ENCODE results near the gene LMAN1L.

The LMAN1L gene

DNA sequence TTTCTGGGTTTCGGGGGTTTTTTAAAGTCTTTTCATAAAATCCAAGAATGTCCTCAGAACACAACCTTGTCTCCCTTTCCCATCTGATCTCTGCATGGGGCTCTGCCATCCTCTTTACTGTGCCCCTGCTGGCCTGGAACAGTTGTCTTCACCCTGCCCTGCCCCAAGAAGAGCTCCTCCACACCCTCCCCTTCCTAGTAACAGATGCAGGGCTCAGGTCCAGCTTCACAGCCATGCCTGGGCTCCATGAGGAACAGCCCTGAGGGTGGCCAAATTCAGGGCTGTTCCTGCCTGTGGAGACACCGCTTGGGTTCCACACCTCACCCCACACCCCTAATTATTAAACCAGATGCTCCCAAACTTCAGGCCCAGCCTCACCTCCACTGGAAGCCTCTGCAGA lies 43.2 kb downstream of the LMAN1L start:
- Histone ChIP-seq H3K4me1 (ENCODE audit: insufficient read depth, low read length) (no peaks in the 10 kb centered on the region), H3K36me3 (ENCODE audit: insufficient read depth, low read length) (peaks cover 35% of the 10 kb centered on the region), H3K27me3 (ENCODE audit: insufficient read depth, low read length) (no peaks in the 10 kb centered on the region), H3K9ac (ENCODE audit: low read depth, low read length) (no peak overlapping the region), H3K9me3 (ENCODE audit: insufficient read depth, low read depth, low read length) (no peaks in the 10 kb centered on the region), H3K27ac (ENCODE audit: low read depth, low read length) (no peak overlapping the region), H3K4me3 (ENCODE audit: low read length) (no peak overlapping the region)
- 87% methylated on average over 2 of the region's 2 CpGs for WGBS

DNA sequence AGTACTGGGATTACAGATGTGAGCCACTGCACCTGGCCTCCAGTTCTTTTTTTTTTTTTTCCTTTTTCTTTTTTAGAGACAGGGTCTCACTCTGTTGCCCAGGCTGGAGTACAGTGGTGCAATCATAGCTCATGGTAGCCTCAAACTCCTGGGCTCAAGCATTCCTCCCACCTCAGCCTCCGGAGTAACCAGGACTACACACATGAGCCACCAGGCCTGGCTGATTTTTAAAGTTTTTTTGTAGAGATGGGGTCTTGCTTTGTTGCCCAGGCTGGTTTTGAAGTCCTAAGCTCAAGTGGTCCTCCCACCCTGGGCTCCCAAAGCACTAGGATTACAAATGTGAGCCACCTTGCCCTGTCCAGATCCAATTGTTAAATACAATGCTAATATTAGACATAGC lies 43.9 kb downstream of the LMAN1L start:
- H3K27ac ChIP-seq (ENCODE audit: low read depth, low read length) = no peak overlapping the region

DNA sequence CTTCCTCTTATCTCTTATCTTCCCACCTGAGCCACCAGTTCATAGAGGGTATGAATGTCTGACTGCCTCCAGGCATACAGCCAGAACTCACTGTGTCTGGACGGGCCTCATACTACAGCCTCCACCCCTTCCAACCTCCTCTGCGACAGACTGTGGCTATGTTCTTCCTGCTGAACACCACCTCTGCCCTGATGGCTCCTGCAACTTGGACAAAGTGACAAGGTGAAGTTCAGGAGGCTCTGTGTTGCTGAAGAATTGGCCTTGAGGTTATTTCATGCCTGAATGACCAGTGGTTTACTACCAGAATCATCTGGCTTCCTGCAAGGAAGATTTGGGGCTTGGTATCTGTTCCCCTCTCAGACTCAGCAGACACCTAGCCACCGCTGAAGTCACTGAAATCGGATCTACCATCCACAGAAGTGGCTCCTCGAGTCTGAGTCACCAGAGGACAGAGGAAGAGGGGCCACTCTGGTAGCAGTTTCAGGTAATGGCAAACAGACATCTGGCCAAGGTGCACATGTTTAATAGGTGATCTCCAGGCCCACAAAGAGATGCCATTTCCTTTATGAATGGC lies 44.5 kb downstream of the LMAN1L start:
- H3K27ac ChIP-seq (ENCODE audit: low read depth, low read length) = no peak overlapping the region
- H3K4me3 ChIP-seq (ENCODE audit: low read length) = no peak overlapping the region

More for the DNA sequence above, 43.9 kb downstream of the LMAN1L start:
- Histone ChIP-seq H3K27me3 (ENCODE audit: insufficient read depth, low read length) (no peaks in the 10 kb centered on the region), H3K9me3 (ENCODE audit: insufficient read depth, low read depth, low read length) (no peaks in the 10 kb centered on the region), H3K36me3 (ENCODE audit: insufficient read depth, low read length) (peaks cover 29% of the 10 kb centered on the region), H3K9ac (ENCODE audit: low read depth, low read length) (no peak overlapping the region), H3K4me3 (ENCODE audit: low read length) (no peak overlapping the region), H3K4me1 (ENCODE audit: insufficient read depth, low read length) (no peaks in the 10 kb centered on the region)
- 100% methylated on average over 1 of the region's 1 CpG for WGBS

DNA sequence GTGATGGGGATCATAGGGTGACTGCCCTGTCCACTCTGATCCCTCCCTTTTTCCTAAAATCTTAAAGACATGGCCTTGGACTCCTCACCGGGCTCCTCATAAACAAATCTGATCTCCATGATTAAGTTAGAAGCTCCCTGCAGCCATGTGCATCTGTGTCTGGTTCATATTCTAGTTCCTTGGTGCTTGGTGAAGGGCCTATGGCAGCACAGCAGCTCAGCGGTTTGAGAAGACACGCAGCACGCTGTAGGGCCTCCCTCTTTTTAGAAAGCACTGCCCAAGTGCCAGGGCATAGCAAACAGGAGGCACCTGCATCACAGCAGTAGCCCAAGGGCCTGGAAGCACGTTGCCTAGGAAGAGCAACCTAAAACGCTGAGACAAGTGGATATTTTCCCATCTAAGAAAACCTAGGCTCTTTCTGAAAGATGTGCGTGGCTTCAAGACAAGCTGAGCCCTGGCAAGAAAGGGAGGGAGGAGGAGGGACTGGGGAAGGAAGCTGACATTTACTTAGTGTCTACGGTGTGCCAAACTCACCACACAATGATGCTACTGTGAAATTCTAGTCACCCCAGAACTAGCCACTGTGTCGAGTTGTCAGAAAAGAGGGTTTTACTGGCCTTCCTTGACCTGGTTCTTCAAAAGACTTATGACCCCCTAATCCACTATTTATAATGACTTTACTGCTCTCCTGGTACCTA lies 45.2 kb downstream of the LMAN1L start:
- H3K9ac ChIP-seq (ENCODE audit: low read depth, low read length) = no peak overlapping the region
- no peak overlapping the region for H3K27ac ChIP-seq (ENCODE audit: low read depth, low read length)
- H3K36me3 ChIP-seq (ENCODE audit: insufficient read depth, low read length) = peaks cover 16% of the 10 kb centered on the region
- no peaks in the 10 kb centered on the region for H3K4me1 ChIP-seq (ENCODE audit: insufficient read depth, low read length)
- no peaks in the 10 kb centered on the region for H3K9me3 ChIP-seq (ENCODE audit: insufficient read depth, low read depth, low read length)
- H3K27me3 ChIP-seq (ENCODE audit: insufficient read depth, low read length) = no peaks in the 10 kb centered on the region
- WGBS = 90% methylated on average over 9 of the region's 9 CpGs
- no peak overlapping the region for H3K4me3 ChIP-seq (ENCODE audit: low read length)

More for the DNA sequence above, 44.5 kb downstream of the LMAN1L start:
- Histone ChIP-seq H3K9me3 (ENCODE audit: insufficient read depth, low read depth, low read length) (no peaks in the 10 kb centered on the region), H3K27me3 (ENCODE audit: insufficient read depth, low read length) (no peaks in the 10 kb centered on the region), H3K4me1 (ENCODE audit: insufficient read depth, low read length) (no peaks in the 10 kb centered on the region), H3K9ac (ENCODE audit: low read depth, low read length) (no peak overlapping the region), H3K36me3 (ENCODE audit: insufficient read depth, low read length) (peaks cover 23% of the 10 kb centered on the region)
- WGBS = 91% methylated on average over 5 of the region's 5 CpGs

DNA sequence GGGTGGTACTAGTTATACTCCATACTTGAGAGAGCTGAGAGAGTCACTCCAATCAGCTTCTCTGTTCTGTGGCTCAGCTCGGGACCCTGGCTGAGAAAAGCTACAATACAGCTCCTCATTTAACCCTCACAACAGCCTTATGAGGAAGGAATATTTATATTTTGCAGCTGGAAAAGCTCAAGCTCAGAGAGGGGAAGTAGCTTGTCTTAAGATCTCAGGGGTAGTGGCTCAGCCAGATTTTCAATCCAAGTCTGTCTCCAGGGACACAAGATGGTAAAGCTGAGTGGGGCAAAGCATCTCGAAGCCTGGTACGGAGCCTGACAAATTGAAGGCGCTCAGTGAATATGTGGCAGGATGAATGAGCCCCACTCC lies 45.7 kb downstream of the LMAN1L start:
- no peak overlapping the region for H3K4me3 ChIP-seq (ENCODE audit: low read length)
- no peak overlapping the region for H3K27ac ChIP-seq (ENCODE audit: low read depth, low read length)
- no peaks in the 10 kb centered on the region for H3K4me1 ChIP-seq (ENCODE audit: insufficient read depth, low read length)
- whole genome bisulfite sequencing = 98% methylated on average over 4 of the region's 4 CpGs
- H3K36me3 ChIP-seq (ENCODE audit: insufficient read depth, low read length) = peaks cover 11% of the 10 kb centered on the region
- no peaks in the 10 kb centered on the region for H3K27me3 ChIP-seq (ENCODE audit: insufficient read depth, low read length)
- no peak overlapping the region for H3K9ac ChIP-seq (ENCODE audit: low read depth, low read length)
- no peaks in the 10 kb centered on the region for H3K9me3 ChIP-seq (ENCODE audit: insufficient read depth, low read depth, low read length)

DNA sequence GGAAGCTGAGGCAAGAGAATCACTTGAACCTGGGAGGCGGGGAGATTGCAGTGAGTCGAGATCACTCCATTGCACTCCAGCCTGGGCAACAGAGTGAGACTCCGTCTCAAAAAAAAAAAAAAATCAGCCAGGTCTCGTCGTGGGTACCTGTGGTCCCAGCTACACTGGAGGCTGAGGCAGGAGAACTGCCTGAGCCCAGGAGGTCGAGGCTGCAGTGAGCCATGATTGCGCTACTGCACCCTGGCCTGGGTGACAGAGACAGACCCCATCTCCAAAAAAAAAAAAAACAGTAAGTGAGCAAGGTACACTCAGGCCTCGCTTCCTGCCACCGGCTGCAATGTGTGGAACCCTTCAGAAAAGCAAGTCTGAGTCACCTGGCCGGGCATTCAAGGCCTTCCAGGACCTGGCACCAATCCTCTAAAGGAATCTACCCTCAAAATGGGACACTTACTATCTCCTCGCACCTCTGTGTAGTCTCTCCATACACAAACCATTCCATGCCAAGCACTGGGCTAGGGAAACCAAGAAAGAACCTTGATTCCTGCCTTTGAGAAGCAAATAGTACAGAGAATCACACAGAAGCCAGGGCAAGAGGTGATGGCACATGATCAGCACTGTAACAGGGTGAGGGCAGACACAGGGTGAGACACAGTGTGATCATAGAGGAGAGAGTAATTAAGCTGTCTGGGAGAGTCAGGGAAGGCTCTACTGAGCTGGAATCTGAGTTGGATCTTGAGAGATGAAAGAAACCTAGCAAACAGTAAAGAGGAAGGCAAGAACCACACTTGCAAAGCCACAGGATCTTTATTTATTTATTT lies 50.8 kb downstream of the LMAN1L start:
- no peaks in the 10 kb centered on the region for H3K27me3 ChIP-seq (ENCODE audit: insufficient read depth, low read length)
- 0 out of 2 replicates have a peak, but pooled peaks cover 3% of the 10 kb centered on the region for H3K9me3 ChIP-seq (ENCODE audit: insufficient read depth, low read depth, low read length)
- no peak overlapping the region for H3K4me3 ChIP-seq (ENCODE audit: low read length)
- 93% methylated on average over 11 of the region's 11 CpGs for WGBS
- H3K4me1 ChIP-seq (ENCODE audit: insufficient read depth, low read length) = 0 out of 2 replicates have a peak, but pooled peaks cover 5% of the 10 kb centered on the region
- no peak overlapping the region for H3K27ac ChIP-seq (ENCODE audit: low read depth, low read length)
- no peak overlapping the region for H3K9ac ChIP-seq (ENCODE audit: low read depth, low read length)
- H3K36me3 ChIP-seq (ENCODE audit: insufficient read depth, low read length) = peaks cover 10% of the 10 kb centered on the region

DNA sequence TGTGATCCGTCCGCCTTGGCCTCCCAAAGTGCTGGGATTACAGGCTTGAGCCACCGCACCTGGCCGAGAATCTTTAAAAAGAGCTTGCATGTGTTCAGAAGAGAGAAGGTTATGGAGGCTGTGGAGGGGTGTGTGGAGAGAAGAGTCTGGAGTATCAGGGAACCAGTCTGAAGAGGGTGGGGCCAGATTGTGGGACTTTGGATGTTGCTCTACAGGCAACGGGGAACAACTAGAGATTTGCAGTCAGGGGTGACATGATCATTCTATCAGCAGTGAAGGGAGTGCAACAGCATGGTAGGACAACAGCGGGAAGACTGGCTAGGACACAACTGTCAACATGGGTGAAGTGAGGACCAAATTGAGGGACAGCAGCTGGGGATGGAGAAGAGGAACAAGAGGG lies 51.7 kb downstream of the LMAN1L start:
- Histone ChIP-seq H3K4me3 (ENCODE audit: low read length) (no peak overlapping the region), H3K9me3 (ENCODE audit: insufficient read depth, low read depth, low read length) (0 out of 2 replicates have a peak, but pooled peaks cover 3% of the 10 kb centered on the region), H3K4me1 (ENCODE audit: insufficient read depth, low read length) (0 out of 2 replicates have a peak, but pooled peaks cover 5% of the 10 kb centered on the region), H3K27ac (ENCODE audit: low read depth, low read length) (no peak overlapping the region), H3K27me3 (ENCODE audit: insufficient read depth, low read length) (no peaks in the 10 kb centered on the region), H3K9ac (ENCODE audit: low read depth, low read length) (no peak overlapping the region), H3K36me3 (ENCODE audit: insufficient read depth, low read length) (peaks cover 10% of the 10 kb centered on the region)
- WGBS = 94% methylated on average over 6 of the region's 6 CpGs

DNA sequence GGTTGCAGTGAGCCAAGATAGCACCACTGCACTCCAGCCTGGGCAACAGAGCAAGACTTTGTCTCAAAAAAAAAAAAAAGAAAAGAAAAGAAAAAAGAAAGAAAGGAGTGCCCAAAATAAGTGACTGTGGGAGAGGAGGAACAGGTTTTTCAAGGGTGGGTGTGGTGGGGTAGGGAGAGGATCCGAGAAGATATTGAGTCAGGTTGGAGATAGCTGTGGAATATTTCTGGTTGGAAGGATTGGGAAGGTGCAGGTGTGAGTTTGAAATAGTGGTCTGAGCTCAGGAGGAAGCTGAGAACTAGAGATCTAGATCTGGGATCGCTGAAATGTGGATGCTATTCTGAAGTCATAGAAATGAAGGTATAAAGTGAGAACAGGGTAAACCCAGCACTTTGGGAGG lies 52.7 kb downstream of the LMAN1L start:
- Histone ChIP-seq H3K4me3 (ENCODE audit: low read length) (no peak overlapping the region), H3K9ac (ENCODE audit: low read depth, low read length) (no peak overlapping the region), H3K36me3 (ENCODE audit: insufficient read depth, low read length) (peaks cover 10% of the 10 kb centered on the region), H3K4me1 (ENCODE audit: insufficient read depth, low read length) (peaks cover 6% of the 10 kb centered on the region; the same call in 1 of the 2 replicates), H3K27me3 (ENCODE audit: insufficient read depth, low read length) (no peaks in the 10 kb centered on the region), H3K27ac (ENCODE audit: low read depth, low read length) (no peak overlapping the region), H3K9me3 (ENCODE audit: insufficient read depth, low read depth, low read length) (0 out of 2 replicates have a peak, but pooled peaks cover 3% of the 10 kb centered on the region)
- WGBS = 93% methylated on average over 2 of the region's 2 CpGs

DNA sequence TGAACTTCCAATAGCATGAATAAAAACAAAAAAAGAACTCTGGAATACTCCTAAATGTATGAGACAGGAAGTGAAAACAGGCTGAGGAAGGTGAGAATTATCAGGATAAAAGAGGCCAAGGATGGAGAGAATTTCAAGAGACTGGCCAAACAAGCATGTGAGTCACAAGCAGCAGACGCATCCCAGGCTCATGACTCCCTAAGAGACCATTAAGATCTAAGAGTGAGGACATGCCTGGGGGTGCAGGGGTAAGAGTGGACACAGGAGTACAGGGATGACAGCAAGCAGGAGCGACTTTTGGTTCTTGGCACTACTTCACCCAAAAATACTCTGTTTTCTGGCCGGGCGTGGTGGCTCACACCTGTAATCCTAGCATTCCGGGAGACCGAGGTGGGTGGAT lies 53.5 kb downstream of the LMAN1L start:
- peaks cover 10% of the 10 kb centered on the region for H3K36me3 ChIP-seq (ENCODE audit: insufficient read depth, low read length)
- H3K9ac ChIP-seq (ENCODE audit: low read depth, low read length) = peak overlapping the region; percentile 17; the same call in 1 of the 2 replicates
- H3K4me3 ChIP-seq (ENCODE audit: low read length) = no peak overlapping the region
- H3K27me3 ChIP-seq (ENCODE audit: insufficient read depth, low read length) = no peaks in the 10 kb centered on the region
- 0 out of 2 replicates have a peak, but pooled peaks cover 3% of the 10 kb centered on the region for H3K9me3 ChIP-seq (ENCODE audit: insufficient read depth, low read depth, low read length)
- 89% methylated on average over 6 of the region's 6 CpGs for WGBS
- peaks cover 13% of the 10 kb centered on the region; the same call in 1 of the 2 replicates for H3K4me1 ChIP-seq (ENCODE audit: insufficient read depth, low read length)
- no peak overlapping the region for H3K27ac ChIP-seq (ENCODE audit: low read depth, low read length)

DNA sequence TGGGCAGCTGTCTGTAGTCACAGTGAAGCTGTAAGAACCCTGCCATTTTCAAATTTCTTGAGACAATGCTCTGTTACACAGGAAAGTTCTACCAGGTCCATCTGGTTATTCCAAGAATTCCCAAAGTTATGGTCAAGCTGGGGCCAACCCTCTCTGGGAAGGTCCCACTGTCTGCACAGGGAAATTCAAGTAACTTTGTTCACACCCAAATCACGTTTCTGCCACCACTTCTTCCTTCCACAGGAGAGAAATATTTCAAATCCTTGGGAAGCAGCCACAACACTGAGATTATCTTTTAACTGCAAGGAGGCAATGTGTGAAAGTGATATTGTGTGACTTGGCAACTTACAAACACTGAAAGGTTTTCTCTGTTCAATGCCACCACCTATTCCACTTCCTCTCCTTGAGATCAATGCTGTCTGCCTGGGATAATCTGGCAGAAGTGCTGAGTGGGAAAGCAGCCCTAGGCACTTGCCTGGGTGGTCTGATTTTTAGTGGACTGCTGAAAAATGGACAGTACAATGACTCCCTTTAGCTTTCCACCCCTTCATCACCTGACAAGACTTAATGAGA lies 54.9 kb downstream of the LMAN1L start:
- H3K4me1 ChIP-seq (ENCODE audit: insufficient read depth, low read length) = peaks cover 14% of the 10 kb centered on the region; the same call in 1 of the 2 replicates
- H3K27me3 ChIP-seq (ENCODE audit: insufficient read depth, low read length) = no peaks in the 10 kb centered on the region
- 82% methylated on average over 1 of the region's 1 CpG for WGBS

More for the DNA sequence above, 54.9 kb downstream of the LMAN1L start:
- H3K27ac ChIP-seq (ENCODE audit: low read depth, low read length) = no peak overlapping the region
- peaks cover 10% of the 10 kb centered on the region for H3K36me3 ChIP-seq (ENCODE audit: insufficient read depth, low read length)
- H3K9ac ChIP-seq (ENCODE audit: low read depth, low read length) = no peak overlapping the region
- no peak overlapping the region for H3K4me3 ChIP-seq (ENCODE audit: low read length)
- H3K9me3 ChIP-seq (ENCODE audit: insufficient read depth, low read depth, low read length) = 0 out of 2 replicates have a peak, but pooled peaks cover 3% of the 10 kb centered on the region
